BE2C (cell line): Measurements from ENCODE around the gene ZNF784. TPM values are rescaled to one million over a fixed set of nuclear protein-coding genes. Genes with fewer than 3 reads are reported as not detected.

Experiments used
- DNase-seq: peaks from one replicate; pipeline ENCODE4 v3.0.0-alpha.2; 2020
- H3K27me3 ChIP-seq: fragments of 250-450 bp; sonication (Bioruptor Pico); 2 replicates; pipeline ENCODE4 v1.5.1; 2020; ENCODE audit warnings: mild to moderate bottlenecking
- H3K36me3 ChIP-seq: fragments of 250-450 bp; sonication (Bioruptor Pico); 2 replicates; pipeline ENCODE4 v1.5.1; 2020; ENCODE audit warnings: mild to moderate bottlenecking
- H3K4me1 ChIP-seq: fragments of 250-450 bp; sonication (Bioruptor Pico); 2 replicates; pipeline ENCODE4 v1.5.1; 2020
- H3K4me3 ChIP-seq: 2 replicates; pipeline ENCODE4 v1.5.1; 2011; ENCODE audit warnings: low read depth, low read length
- H3K9me3 ChIP-seq: fragments of 250-450 bp; sonication (Bioruptor Pico); 2 replicates; pipeline ENCODE4 v1.5.1; 2020
- CTCF ChIP-seq: IDR thresholded peaks from 2 replicates; pipeline ENCODE4 v1.5.1; 2012; ENCODE audit warnings: mild to moderate bottlenecking, low read depth, low read length
- polyA plus RNA-seq: library from polyadenylated mRNA; unstranded; fragments of >200 nt; gene quantifications from one replicate; pipeline ENCODE4 v1.2.1, GENCODE V29; 2012; ENCODE audit warnings: low read depth, missing spikeins; ENCODE audit not compliant: insufficient read length, insufficient read depth

Gene ZNF784
- 12.1 TPM for polyA plus RNA-seq

DNA sequence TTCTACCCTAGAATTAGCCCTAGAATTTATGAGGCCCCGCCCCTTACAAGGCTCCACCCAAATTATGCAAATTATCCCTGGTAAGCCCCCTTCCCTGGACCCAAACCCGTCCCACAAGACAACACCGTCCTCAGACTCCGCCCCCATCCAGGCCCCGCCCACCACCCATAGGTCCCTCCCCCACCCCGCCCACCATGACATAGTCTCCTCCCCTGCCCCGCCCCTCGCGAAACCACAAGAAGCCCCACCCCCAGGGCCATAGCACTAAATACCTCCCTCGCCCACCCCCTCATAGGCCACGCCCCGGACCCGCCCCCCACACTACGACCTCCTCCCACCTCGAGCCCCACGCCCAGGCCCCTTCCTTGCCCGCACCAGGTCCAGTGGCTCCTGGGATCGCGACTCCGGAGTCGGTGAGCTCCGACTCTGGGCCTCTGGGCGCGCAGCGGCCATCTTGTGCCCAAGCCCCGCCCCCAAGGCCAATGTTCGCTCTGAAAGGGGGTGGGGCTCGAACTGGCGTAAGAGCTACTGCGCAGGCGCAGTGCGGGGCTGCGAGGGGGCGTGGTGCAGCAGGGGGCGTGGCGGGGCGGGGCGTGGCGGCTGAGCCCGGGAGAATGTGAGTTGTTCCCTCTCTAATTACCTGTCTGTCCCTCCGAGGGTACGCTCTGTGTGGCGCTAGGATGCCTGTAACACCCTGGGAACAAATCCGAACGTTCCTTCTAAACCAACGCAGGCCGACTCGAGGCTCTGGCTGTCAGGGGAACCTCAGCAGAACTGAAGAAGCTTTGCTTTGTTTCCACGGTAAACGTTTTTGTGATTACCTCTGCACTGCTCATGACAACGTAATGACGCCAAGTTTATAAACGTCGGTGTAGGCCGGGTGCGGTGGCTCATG lies at the start of gene ZNF784:
TSS of gene ZNF784 (minus strand) at position 458 of the 895 bp plus-strand sequence. CDS start at position 453, 5 bp downstream.
- peak; percentile 95 for DNase-seq
- Histone ChIP-seq H3K4me1 (no peaks in the 10 kb centered on the region), H3K4me3 (peak within 1 kb of the TSS; percentile 60), H3K36me3 (no peaks in the 10 kb centered on the region), H3K27me3 (no peaks in the 10 kb centered on the region), H3K9me3 (no peaks in the 10 kb centered on the region)
- no peak for TF ChIP-seq CTCF

DNA sequence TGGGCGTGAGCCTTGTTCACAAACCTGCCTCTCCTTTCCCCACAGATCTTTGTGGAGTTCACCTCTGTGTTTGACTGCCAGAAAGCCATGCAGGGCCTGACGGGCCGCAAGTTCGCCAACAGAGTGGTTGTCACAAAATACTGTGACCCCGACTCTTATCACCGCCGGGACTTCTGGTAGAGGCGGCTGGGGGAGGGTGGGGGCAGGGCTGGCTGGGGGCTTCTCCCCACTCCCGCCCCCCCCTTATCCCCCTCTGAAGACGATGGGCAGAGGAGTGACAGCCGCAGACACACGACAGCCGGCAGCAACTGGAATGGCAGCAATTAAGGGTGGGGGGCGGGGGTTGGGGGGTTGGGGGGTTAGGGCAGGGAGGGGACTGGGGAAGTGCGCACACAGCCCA lies 49.5 kb upstream of the ZNF784 start:
- TF ChIP-seq CTCF: no peak

GRCh38 chr19:55673465-55673864 lies 49.1 kb upstream of the ZNF784 start:
- Histone ChIP-seq H3K9me3 (no peaks in the 10 kb centered on the region), H3K4me3 (no peak overlapping the region), H3K36me3 (peaks cover 51% of the 10 kb centered on the region), H3K4me1 (peaks cover 19% of the 10 kb centered on the region), H3K27me3 (no peaks in the 10 kb centered on the region)
- no peak for DNase-seq
- TF ChIP-seq CTCF: no peak

More for the DNA sequence above, 49.5 kb upstream of the ZNF784 start:
- Histone ChIP-seq H3K4me1 (peaks cover 19% of the 10 kb centered on the region), H3K4me3 (no peak overlapping the region; the same call in none of the 2 replicates), H3K27me3 (no peaks in the 10 kb centered on the region), H3K9me3 (no peaks in the 10 kb centered on the region), H3K36me3 (peaks cover 51% of the 10 kb centered on the region)
- DNase-seq: no peak

DNA sequence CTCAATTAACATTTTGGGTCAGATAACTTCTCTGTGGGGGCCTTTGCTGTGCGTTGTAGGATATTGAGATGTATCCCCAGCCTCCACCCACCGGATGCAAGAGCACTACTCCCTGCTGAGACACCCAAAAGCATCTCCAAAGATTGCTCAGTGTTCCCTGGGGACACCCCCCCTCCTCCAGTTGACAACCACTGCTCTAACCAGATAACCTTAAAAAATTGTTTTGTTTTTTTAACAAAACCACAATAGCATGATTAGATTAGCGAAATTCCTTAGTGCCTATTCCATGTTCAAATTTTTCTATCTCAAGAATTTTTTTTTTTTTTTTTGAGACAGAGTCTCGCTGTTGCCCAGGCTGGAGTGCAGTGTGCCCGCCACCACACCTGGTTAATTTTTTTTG lies 48.1 kb upstream of the ZNF784 start:
- H3K36me3 ChIP-seq: peaks cover 51% of the 10 kb centered on the region
- no peaks in the 10 kb centered on the region for H3K27me3 ChIP-seq
- no peak overlapping the region for H3K4me3 ChIP-seq
- no peaks in the 10 kb centered on the region for H3K9me3 ChIP-seq
- H3K4me1 ChIP-seq: peaks cover 13% of the 10 kb centered on the region
- no peak for TF ChIP-seq CTCF
- no peak for DNase-seq

DNA sequence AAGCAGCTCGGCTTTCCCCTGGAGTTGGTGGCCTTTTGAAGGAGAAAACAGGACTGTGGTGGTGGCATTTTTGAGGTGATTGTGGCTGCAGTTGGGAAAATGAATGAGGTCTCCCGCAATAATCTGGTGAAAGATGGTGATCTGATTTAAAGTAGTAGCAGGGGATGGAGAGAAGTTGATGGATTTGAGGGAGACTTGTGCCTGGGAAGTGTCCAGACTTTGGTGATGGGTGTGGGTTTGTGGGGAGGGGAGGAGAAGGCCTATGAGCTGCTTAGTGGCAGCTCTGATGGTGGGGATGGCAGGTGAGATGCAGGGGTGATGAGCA lies 46.6 kb upstream of the ZNF784 start:
- Histone ChIP-seq H3K4me1 (peaks cover 5% of the 10 kb centered on the region), H3K36me3 (peaks cover 64% of the 10 kb centered on the region), H3K4me3 (no peak overlapping the region), H3K9me3 (no peaks in the 10 kb centered on the region), H3K27me3 (no peaks in the 10 kb centered on the region)
- no peak for TF ChIP-seq CTCF
- DNase-seq: no peak
